ENCODE data around the gene TENT4A. TPM values are rescaled to one million over a fixed set of nuclear protein-coding genes. Genes with fewer than 3 reads are reported as not detected.
"Not testable (repeated sequence)": the region's sequence is repeated elsewhere in the genome, so short reads cannot be mapped to it uniquely, and the experiment has no call there.

The TENT4A gene
- 10 to 100 TPM; 16.0 to 26.2 (median 16.3) TPM for total RNA-seq
- long read RNA-seq, donor 1, full-length matches to known transcripts: 6 of 14 reads
- long read RNA-seq, donor 1, partial matches to known transcripts: 3 of 14 reads
- long read RNA-seq, donor 1, other reads (novel, unspliced or antisense): 5 of 14 reads
- long read RNA-seq, donor 2: 0 reads

DNA sequence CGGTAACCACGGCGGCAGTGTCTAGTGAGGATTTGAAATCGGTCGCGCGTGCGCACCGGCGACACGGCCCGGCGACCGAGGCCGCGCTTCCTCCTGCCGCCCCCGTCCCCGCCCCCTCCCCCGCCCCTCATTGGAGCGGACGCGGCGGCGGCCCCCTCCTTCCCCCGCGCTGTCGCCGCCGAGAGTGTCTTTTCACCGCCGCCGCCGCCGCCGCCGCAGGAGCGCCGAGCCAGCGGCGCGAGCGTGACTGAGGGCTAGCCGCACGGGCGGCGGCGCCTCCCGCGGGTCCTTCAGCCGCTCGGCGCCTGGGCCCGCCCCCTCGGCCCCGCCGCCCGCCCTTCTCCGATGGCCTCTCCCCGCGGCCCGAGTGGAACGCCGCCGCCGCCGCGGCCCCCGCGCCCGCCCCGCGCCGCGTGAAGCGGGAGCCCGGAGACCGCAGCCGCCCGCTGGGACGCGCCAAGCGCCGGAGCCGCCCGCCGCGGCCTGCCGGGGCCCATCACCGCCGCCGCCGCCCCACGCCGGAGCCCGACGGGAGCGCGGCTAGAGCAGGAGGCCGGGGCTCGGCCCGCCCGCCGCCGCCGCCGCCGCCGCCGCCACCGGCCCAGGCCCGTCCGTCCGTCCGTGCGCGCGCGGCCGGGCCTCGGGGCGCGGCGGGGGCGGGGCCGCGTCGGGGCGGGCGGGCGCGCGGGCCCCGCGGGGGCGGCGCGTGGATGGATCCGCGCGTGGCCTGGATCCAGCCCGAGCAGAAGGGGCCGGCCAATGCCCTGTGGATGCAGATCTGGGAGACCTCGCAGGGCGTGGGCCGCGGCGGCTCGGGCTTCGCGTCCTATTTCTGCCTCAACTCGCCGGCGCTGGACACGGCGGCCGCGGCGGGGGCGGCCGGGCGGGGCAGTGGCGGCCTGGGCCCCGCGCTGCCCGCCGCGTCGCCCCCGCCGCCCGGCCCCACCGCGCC lies at the start of gene TENT4A:
Gene TENT4A (plus strand): TSS at position 159 of the 952 bp plus-strand sequence. CDS start 552 bp downstream, at position 711.
- intact Hi-C loops (cut with DNase I, micrococcal nuclease): no loop called here
- no peaks in the 10 kb centered on the region for H3K36me3 ChIP-seq (ENCODE audit: low read depth)

DNA sequence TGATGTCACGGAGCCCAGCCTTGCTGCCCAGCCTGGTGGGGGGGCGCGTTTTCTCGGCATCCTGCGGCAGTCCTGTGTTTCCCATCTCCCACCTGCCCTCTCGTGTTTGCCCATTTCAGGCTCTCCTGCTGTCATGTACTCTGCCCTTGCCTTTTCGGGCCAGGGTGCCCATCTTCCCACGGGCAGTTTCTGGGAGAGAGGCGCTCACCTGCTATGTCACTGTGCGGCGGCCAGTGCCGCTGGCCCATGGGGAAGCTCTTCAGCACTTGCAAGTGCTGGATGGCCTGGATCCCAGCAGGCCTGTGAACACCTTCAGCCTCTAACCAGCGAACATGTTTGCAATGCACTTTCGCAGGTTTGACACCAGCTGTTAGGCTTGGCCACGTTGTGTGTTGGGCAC lies 46.5 kb upstream of the TENT4A start:
- no peak for TF ChIP-seq CTCF (IDR thresholded peaks at IDR 0.05)
- H3K4me3 ChIP-seq: no peak overlapping the region
- H3K4me1 ChIP-seq (ENCODE audit: low read depth): no peaks in the 10 kb centered on the region
- no peak for DNase-seq
- H3K36me3 ChIP-seq (ENCODE audit: low read depth): no peaks in the 10 kb centered on the region
- no peaks in the 10 kb centered on the region for H3K9me3 ChIP-seq
- ATAC-seq: no peak
- intact Hi-C loops (cut with DNase I, micrococcal nuclease): no loop called here

More for the DNA sequence above, at the start of gene TENT4A:
- DNase-seq (peak; percentile 56 to 78 (median 68)), ATAC-seq (no peak)
- Histone ChIP-seq H3K9me3 (no peaks in the 10 kb centered on the region), H3K4me3 (peak within 1 kb of the TSS; percentile 46), H3K4me1 (ENCODE audit: low read depth) (peaks cover 21% of the 10 kb centered on the region)
- no peak for TF ChIP-seq CTCF (IDR thresholded peaks at IDR 0.05)

GRCh38 chr5:6667648-6668047 lies 45.6 kb upstream of the TENT4A start:
- intact Hi-C loops (cut with DNase I, micrococcal nuclease): no loop called here
- Histone ChIP-seq H3K4me1 (ENCODE audit: low read depth) (no peaks in the 10 kb centered on the region), H3K9me3 (no peaks in the 10 kb centered on the region), H3K4me3 (no peak overlapping the region), H3K36me3 (ENCODE audit: low read depth) (no peaks in the 10 kb centered on the region)
- DNase-seq (no peak), ATAC-seq (no peak)
- TF ChIP-seq CTCF (IDR thresholded peaks at IDR 0.05): no peak

- H3K4me3 ChIP-seq; H3K9me3 ChIP-seq; DNase-seq; intact Hi-C loops (cut with DNase I, micrococcal nuclease); ATAC-seq; H3K36me3 ChIP-seq (ENCODE audit: low read depth); H3K4me1 ChIP-seq (ENCODE audit: low read depth): not testable (repeated sequence)
Observed at GRCh38 chr5:6668717-6669116, 44.5 kb upstream of the TENT4A start.

- ATAC-seq (no peak), DNase-seq (no peak)
- Histone ChIP-seq H3K36me3 (ENCODE audit: low read depth) (no peaks in the 10 kb centered on the region), H3K4me3 (no peak overlapping the region), H3K4me1 (ENCODE audit: low read depth) (no peaks in the 10 kb centered on the region), H3K9me3 (no peaks in the 10 kb centered on the region)
- intact Hi-C loops (cut with DNase I, micrococcal nuclease): no loop called here
- no peak for TF ChIP-seq CTCF (IDR thresholded peaks at IDR 0.05)
Observed at GRCh38 chr5:6673031-6673430, 40.2 kb upstream of the TENT4A start.

DNA sequence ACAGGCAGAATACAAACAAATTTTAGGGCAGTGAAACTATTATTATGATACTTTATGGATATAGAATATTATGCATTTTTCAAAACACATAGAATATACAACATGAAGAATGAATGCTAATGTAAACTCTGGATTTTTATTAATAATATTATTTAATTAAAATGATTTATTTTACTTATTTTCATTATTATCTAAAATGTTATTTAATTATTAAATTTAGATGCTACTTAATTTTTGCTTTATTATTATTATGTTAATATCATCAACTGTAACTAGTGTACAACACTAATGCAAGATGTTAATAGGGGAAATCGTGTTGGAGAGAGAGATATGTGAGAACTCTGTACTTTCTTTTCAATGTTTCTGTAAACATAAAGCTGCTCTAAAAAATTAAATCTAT lies 39.3 kb upstream of the TENT4A start:
- no peak overlapping the region for H3K4me3 ChIP-seq
- DNase-seq (no peak), ATAC-seq (no peak)
- H3K4me1 ChIP-seq (ENCODE audit: low read depth): no peaks in the 10 kb centered on the region
- intact Hi-C loops (cut with DNase I, micrococcal nuclease): no loop called here
- no peaks in the 10 kb centered on the region for H3K36me3 ChIP-seq (ENCODE audit: low read depth)
- no peak for TF ChIP-seq CTCF (IDR thresholded peaks at IDR 0.05)
- H3K9me3 ChIP-seq: no peaks in the 10 kb centered on the region

Measured in mucosa of descending colon (tissue), 3 donors.